Trophoblast cell (in vitro differentiated cells and primary cell): ENCODE measurements around the gene ESM1.

ENCODE experiments used
- DNase-seq, 2 donors: peaks; one replicate each; pipeline ENCODE4 v3.0.0-alpha.2; 2016
- H2AFZ ChIP-seq: 2 replicates; pipeline ENCODE4 v1.6.1; 2013; ENCODE audit warnings: low read length, moderate library complexity, mild to moderate bottlenecking; ENCODE audit not compliant: insufficient read depth, poor library complexity
- H2AK5ac ChIP-seq: 2 replicates; pipeline ENCODE4 v1.6.1; 2013; ENCODE audit warnings: mild to moderate bottlenecking, low read length
- H2BK120ac ChIP-seq: 2 replicates; pipeline ENCODE4 v1.6.1; 2013; ENCODE audit warnings: low read length, mild to moderate bottlenecking, moderate library complexity; ENCODE audit not compliant: insufficient read depth, poor library complexity
- H2BK12ac ChIP-seq: 2 replicates; pipeline ENCODE4 v1.6.1; 2013; ENCODE audit warnings: mild to moderate bottlenecking, low read length, moderate library complexity
- H2BK5ac ChIP-seq: 2 replicates; pipeline ENCODE4 v1.6.1; 2013; ENCODE audit warnings: low read length, low read depth, moderate library complexity, mild to moderate bottlenecking; ENCODE audit not compliant: poor library complexity
- H3K14ac ChIP-seq: 2 replicates; pipeline ENCODE4 v1.6.1; 2013; ENCODE audit warnings: mild to moderate bottlenecking, low read length
- H3K18ac ChIP-seq: 2 replicates; pipeline ENCODE4 v1.6.1; 2013; ENCODE audit warnings: mild to moderate bottlenecking, low read length
- H3K23ac ChIP-seq: 2 replicates; pipeline ENCODE4 v1.6.1; 2013; ENCODE audit warnings: low read length
- H3K27ac ChIP-seq: 2 replicates; pipeline ENCODE4 v1.5.1; 2013; ENCODE audit warnings: low read depth, mild to moderate bottlenecking, inconsistent platforms, low read length, moderate library complexity
- H3K27me3 ChIP-seq: 2 replicates; pipeline ENCODE4 v1.6.1; 2013; ENCODE audit warnings: inconsistent platforms, mild to moderate bottlenecking, low read length, moderate library complexity; ENCODE audit not compliant: insufficient read depth
- H3K36me3 ChIP-seq, 2 experiments: 1 replicate in 1 of 2; 2 replicates in 1 of 2; pipeline ENCODE4 v1.6.1; 2013; ENCODE audit warnings: low read length in 2 of 2, mild to moderate bottlenecking in 2 of 2, moderate library complexity in 1 of 2; ENCODE audit not compliant: insufficient read depth in 2 of 2, control insufficient read depth in 1 of 2
- H3K4ac ChIP-seq: 2 replicates; pipeline ENCODE4 v1.6.1; 2013; ENCODE audit warnings: low read depth, mild to moderate bottlenecking, low read length, moderate library complexity
- H3K4me1 ChIP-seq, 2 experiments: 1 replicate in 1 of 2; 2 replicates in 1 of 2; pipeline ENCODE4 v1.6.1; 2013; ENCODE audit warnings: low read length in 2 of 2, mild to moderate bottlenecking in 2 of 2, moderate library complexity in 1 of 2; ENCODE audit not compliant: insufficient read depth in 2 of 2, control insufficient read depth in 1 of 2
- H3K4me2 ChIP-seq: 2 replicates; pipeline ENCODE4 v1.6.1; 2013; ENCODE audit warnings: inconsistent platforms, mild to moderate bottlenecking, low read length, moderate library complexity
- H3K4me3 ChIP-seq: 2 replicates; pipeline ENCODE4 v1.5.1; 2013; ENCODE audit warnings: mild to moderate bottlenecking, low read depth, low read length, inconsistent platforms
- H3K79me1 ChIP-seq: one replicate; pipeline ENCODE4 v1.6.1; 2013; ENCODE audit warnings: low read length
- H3K79me2 ChIP-seq: 2 replicates; pipeline ENCODE4 v1.6.1; 2013; ENCODE audit warnings: low read length, mild to moderate bottlenecking; ENCODE audit not compliant: control insufficient read depth, insufficient read depth, poor library complexity
- H3K9ac ChIP-seq: 2 replicates; pipeline ENCODE4 v1.6.1; 2013; ENCODE audit warnings: mild to moderate bottlenecking, low read length
- H3K9me3 ChIP-seq: 2 replicates; pipeline ENCODE4 v1.6.1; 2013; ENCODE audit warnings: low read depth, mild to moderate bottlenecking, control low read depth, inconsistent platforms, low read length; ENCODE audit not compliant: insufficient read depth
- H4K12ac ChIP-seq: 2 replicates; pipeline ENCODE4 v1.6.1; 2013; ENCODE audit warnings: low read depth, mild to moderate bottlenecking, low read length, moderate library complexity
- H4K8ac ChIP-seq: 2 replicates; pipeline ENCODE4 v1.6.1; 2013; ENCODE audit warnings: low read depth, mild to moderate bottlenecking, low read length, moderate library complexity
- H4K91ac ChIP-seq: one replicate; pipeline ENCODE4 v1.6.1; 2013; ENCODE audit warnings: low read depth, mild to moderate bottlenecking, low read length, moderate library complexity
- WGBS: extraction: QIAGEN DNeasy Blood & Tissue Kit; methylation state at CpG from one replicate; pipeline ENCODE4 v1.1.7; 2013; ENCODE audit warnings: missing lambda C conversion rate; ENCODE audit not compliant: insufficient read length, insufficient coverage; ENCODE audit errors: extremely low coverage; 5-methylcytosine and 5-hydroxymethylcytosine counted together

ESM1 gene

DNA sequence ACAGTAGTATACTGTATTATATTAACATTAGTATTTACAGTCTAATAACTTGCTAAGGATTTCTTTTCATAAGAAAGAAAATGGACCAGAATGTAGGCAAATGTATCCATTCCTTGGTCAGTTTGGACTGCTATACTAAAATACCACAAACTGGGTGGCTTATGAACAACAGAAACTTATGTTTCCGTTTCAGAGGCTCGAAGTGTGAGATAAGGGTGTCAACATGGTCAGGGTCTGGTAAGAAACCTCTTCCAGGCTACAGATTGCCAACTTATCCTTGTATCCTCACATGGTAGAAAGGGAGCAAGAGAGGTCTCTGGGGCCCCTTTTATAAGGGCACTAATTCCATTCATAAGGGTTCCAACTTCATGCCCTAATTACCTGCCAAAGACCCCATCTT lies 9.2 kb upstream of the ESM1 start:
- Histone ChIP-seq H3K23ac (no peak overlapping the region), H3K4ac (no peak overlapping the region), H3K4me3 (no peak overlapping the region), H3K9me3 (no peaks in the 10 kb centered on the region), H2BK12ac (no peak overlapping the region), H3K4me2 (no peak overlapping the region), H3K27me3 (no peaks in the 10 kb centered on the region), H3K79me1 (no peaks in the 10 kb centered on the region), H2AFZ (no peak overlapping the region), H3K79me2 (no peaks in the 10 kb centered on the region), H4K91ac (no peak overlapping the region), H3K18ac (no peak overlapping the region), H2BK120ac (no peak overlapping the region), H4K12ac (no peak overlapping the region), H4K8ac (no peak overlapping the region), H3K9ac (no peak overlapping the region), H3K36me3 (no peaks in the 10 kb centered on the region), H3K14ac (no peak overlapping the region), H3K4me1 (no peaks in the 10 kb centered on the region), H3K27ac (no peak overlapping the region), H2BK5ac (no peak overlapping the region), H2AK5ac (no peak overlapping the region)
- no peak for DNase-seq
- no CpG with 5 or more reads among the region's 2 CpGs for WGBS

DNA sequence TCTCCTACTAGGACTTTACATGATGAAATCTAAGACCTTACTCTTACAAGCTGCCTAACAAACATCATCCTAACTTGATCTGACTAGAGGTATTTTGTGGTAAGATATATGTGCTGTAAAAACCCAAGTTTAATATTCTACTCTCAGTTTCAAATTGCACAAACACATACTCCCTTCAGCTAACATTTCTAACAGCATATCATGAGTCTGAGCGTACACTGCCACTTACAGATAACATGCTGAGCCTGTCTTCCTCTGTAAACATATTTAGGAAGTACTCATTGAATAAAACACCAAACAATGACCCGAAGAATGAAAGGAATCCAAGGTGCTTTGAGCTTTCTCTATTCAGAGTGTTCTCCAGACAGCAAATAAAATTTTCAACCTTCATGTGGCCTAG lies 7.9 kb upstream of the ESM1 start:
- Histone ChIP-seq H4K8ac (no peak overlapping the region), H3K4me2 (no peak overlapping the region)

DNA sequence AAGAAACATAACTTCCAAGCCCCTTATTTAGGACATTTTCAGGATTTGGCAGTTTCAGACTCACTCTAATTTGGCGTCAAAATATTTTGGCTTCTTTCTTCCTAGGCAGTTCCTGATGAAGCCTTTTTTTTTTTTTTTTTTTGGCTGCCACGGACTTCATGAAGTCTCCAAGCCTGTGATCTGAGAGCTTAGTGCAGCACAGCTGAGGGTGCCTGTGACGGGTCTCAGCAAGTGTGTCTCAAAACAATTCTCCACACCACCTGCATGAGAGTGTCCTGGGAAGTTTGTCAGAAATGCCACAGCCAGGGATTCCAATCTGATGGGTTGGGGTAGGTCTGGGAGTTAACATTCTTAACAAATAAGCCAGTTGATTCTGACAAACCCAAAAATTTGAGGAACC lies 6.0 kb upstream of the ESM1 start:
- no CpG with 5 or more reads among the region's 3 CpGs for WGBS
- no peak overlapping the region for H3K4ac ChIP-seq
- H3K9me3 ChIP-seq = no peaks in the 10 kb centered on the region
- no peak overlapping the region for H4K8ac ChIP-seq
- no peak for DNase-seq
- no peak overlapping the region for H3K9ac ChIP-seq
- H2BK5ac ChIP-seq = no peak overlapping the region
- H3K27ac ChIP-seq = no peak overlapping the region
- H3K4me1 ChIP-seq = no peaks in the 10 kb centered on the region
- no peaks in the 10 kb centered on the region for H3K79me1 ChIP-seq
- no peak overlapping the region for H2AFZ ChIP-seq
- H4K12ac ChIP-seq = no peak overlapping the region
- H3K4me3 ChIP-seq = no peak overlapping the region
- H2BK12ac ChIP-seq = no peak overlapping the region
- no peak overlapping the region for H3K14ac ChIP-seq
- H3K27me3 ChIP-seq = no peaks in the 10 kb centered on the region
- H3K36me3 ChIP-seq = no peaks in the 10 kb centered on the region
- H3K18ac ChIP-seq = no peak overlapping the region
- H3K23ac ChIP-seq = no peak overlapping the region
- no peaks in the 10 kb centered on the region for H3K79me2 ChIP-seq
- no peak overlapping the region for H2AK5ac ChIP-seq
- no peak overlapping the region for H4K91ac ChIP-seq
- no peak overlapping the region for H3K4me2 ChIP-seq
- no peak overlapping the region for H2BK120ac ChIP-seq

More for the DNA sequence above, 7.9 kb upstream of the ESM1 start:
- Histone ChIP-seq H3K36me3 (no peaks in the 10 kb centered on the region), H3K23ac (no peak overlapping the region), H4K91ac (no peak overlapping the region), H3K14ac (no peak overlapping the region), H3K27ac (no peak overlapping the region), H3K18ac (no peak overlapping the region), H2AK5ac (no peak overlapping the region), H4K12ac (no peak overlapping the region), H2BK5ac (no peak overlapping the region), H3K9me3 (no peaks in the 10 kb centered on the region), H2AFZ (no peak overlapping the region), H2BK120ac (no peak overlapping the region), H3K79me1 (no peaks in the 10 kb centered on the region), H3K4me1 (no peaks in the 10 kb centered on the region), H3K27me3 (no peaks in the 10 kb centered on the region), H3K79me2 (no peaks in the 10 kb centered on the region), H3K4ac (no peak overlapping the region), H3K9ac (no peak overlapping the region), H2BK12ac (no peak overlapping the region), H3K4me3 (no peak overlapping the region)
- WGBS = no CpG with 5 or more reads among the region's 2 CpGs
- no peak for DNase-seq

- no peak overlapping the region for H2BK12ac ChIP-seq
- H3K4me3 ChIP-seq = no peak overlapping the region
- H4K8ac ChIP-seq = no peak overlapping the region
- H3K79me2 ChIP-seq = no peaks in the 10 kb centered on the region
- no peaks in the 10 kb centered on the region for H3K27me3 ChIP-seq
- H3K9me3 ChIP-seq = no peaks in the 10 kb centered on the region
- no peak overlapping the region for H3K4ac ChIP-seq
- H3K27ac ChIP-seq = no peak overlapping the region
- DNase-seq = peak in 1 of 2 donors; percentile 9
- no peak overlapping the region for H3K4me2 ChIP-seq
- no peak overlapping the region for H3K9ac ChIP-seq
- H2AK5ac ChIP-seq = no peak overlapping the region
- no peaks in the 10 kb centered on the region for H3K4me1 ChIP-seq
- no peak overlapping the region for H4K91ac ChIP-seq
- H2BK120ac ChIP-seq = no peak overlapping the region
- H3K36me3 ChIP-seq = no peaks in the 10 kb centered on the region
- H3K18ac ChIP-seq = no peak overlapping the region
- no peak overlapping the region for H4K12ac ChIP-seq
- no peak overlapping the region for H3K14ac ChIP-seq
- H2BK5ac ChIP-seq = no peak overlapping the region
- no peaks in the 10 kb centered on the region for H3K79me1 ChIP-seq
- no CpG with 5 or more reads among the region's 1 CpG for WGBS
- H2AFZ ChIP-seq = no peak overlapping the region
- H3K23ac ChIP-seq = no peak overlapping the region
Observed at GRCh38 chr5:54990841-54991258, 5.5 kb upstream of the ESM1 start.
